Activated T-helper 17 cell treated with anti-CD3 and anti-CD28 coated beads, Interleukin-2, amount 50 U/mL, for 72 hours (primary cell): ENCODE data around the gene SNAI3. TPM values are rescaled to one million over a fixed set of nuclear protein-coding genes. Genes with fewer than 3 reads are reported as not detected.

ENCODE experiments used
- ATAC-seq: fragments of 150-1000 bp; cut with Tn5 transposase; replicated peaks from 2 replicates; pipeline ENCODE4 v1.10.0; 2021; ENCODE audit warnings: mild to moderate bottlenecking, moderate library complexity
- H3K27ac Mint-ChIP-seq: one replicate; pipeline ENCODE4 v1.8.0; 2022; ENCODE audit warnings: mixed read lengths
- H3K27me3 Mint-ChIP-seq: one replicate; pipeline ENCODE4 v1.8.0; 2022; ENCODE audit warnings: mixed read lengths
- H3K36me3 Mint-ChIP-seq: one replicate; pipeline ENCODE4 v1.8.0; 2022; ENCODE audit warnings: low read depth, mild to moderate bottlenecking, mixed read lengths
- H3K4me1 Mint-ChIP-seq: one replicate; pipeline ENCODE4 v1.8.0; 2022; ENCODE audit warnings: mixed read lengths
- H3K4me3 Mint-ChIP-seq: one replicate; pipeline ENCODE4 v1.8.0; 2022; ENCODE audit warnings: mild to moderate bottlenecking, mixed read lengths
- H3K9me3 Mint-ChIP-seq: one replicate; pipeline ENCODE4 v1.8.0; 2022; ENCODE audit warnings: mixed read lengths
- total RNA-seq, 2 donors: library from RNA; stranded (reverse); gene quantifications; one replicate each; pipeline ENCODE4 v1.2.3, GENCODE V29; 2022

SNAI3 gene
- total RNA-seq, 2 donors from 2014 or later: 5.9 to 6.7 TPM

DNA sequence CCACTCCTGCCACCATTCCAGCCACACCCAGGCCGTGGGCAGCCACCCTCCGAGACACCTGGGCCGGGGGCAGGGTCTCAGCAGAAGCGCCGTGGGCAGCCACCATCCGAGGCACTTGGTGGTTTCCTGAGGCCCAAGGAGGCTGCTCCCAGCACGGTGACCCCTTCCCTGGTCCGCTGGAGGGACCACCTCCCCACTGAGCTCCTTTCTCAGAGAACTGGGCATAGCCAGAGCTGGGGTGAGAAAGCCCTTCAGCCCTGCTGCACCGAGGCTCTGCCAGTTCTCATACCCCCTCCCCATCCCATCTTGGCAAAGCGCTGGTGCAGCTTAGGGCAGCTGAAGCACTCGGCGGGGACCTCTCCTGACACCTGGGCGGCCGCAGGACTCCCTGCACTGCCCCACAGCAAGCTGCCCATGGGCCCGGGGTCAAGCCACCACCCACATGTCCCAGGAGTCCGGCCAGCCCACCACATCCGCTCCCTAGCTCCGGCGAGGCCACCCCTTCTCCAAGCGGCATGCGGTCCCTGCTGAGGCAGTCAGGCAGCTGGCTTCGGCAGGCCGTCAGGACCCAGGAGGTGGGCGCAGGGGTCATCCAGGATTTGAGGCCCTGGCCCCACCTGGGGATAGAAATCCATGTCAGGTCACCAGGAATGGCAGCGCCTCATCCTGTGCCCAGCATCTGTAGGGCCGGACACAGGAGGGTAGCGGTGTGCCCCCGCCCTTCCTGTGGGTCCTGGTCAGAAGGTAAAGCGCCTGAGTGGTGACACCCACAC lies 34.1 kb downstream of the SNAI3 start:
- Mint-ChIP-seq H3K4me1 (peaks cover 5% of the 10 kb centered on the region), H3K36me3 (peaks cover 32% of the 10 kb centered on the region), H3K27ac (no peak overlapping the region), H3K4me3 (peak overlapping the region; percentile 85), H3K9me3 (no peaks in the 10 kb centered on the region), H3K27me3 (no peaks in the 10 kb centered on the region)
- no peak for ATAC-seq

DNA sequence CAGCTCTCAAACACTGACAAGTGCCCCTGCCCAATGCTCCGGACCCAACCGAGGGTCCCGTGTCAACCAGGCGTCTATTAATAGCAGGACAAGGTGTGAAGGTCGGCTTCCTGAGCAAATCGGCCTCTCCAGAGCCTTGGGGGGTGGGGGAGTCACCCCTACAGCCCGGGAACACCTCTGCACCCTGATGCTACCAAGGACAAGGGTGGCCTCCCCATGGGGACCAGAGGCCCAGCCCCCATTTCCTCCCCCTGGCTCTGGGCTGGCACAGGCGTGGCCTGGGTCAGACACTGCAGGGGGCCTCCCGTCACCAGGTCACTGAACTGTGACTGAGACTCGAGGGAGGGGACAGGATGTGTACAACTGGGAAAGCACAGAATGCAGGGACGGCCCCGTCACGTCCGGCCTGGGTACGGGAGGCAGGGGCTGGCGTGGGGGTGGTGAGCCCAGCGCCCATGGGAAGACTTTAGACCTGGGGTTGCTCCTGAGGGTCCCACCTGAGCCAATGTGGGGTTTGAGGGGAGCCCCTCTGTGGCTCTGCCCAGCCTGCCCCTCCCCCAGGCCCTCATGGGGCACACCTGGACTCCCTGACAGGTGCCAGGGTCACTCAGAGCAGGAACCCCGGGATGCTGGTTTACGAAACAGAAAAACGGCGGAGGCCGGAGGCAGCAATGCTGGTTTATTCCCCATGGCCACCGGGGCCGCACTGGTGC lies 34.9 kb downstream of the SNAI3 start:
- peak overlapping the region; percentile 85 for H3K4me3 Mint-ChIP-seq
- peak overlapping the region; percentile 84 for H3K27ac Mint-ChIP-seq
- H3K36me3 Mint-ChIP-seq: peaks cover 27% of the 10 kb centered on the region
- no peaks in the 10 kb centered on the region for H3K9me3 Mint-ChIP-seq
- peak; percentile 93 for ATAC-seq
- H3K4me1 Mint-ChIP-seq: peaks cover 5% of the 10 kb centered on the region
- no peaks in the 10 kb centered on the region for H3K27me3 Mint-ChIP-seq

DNA sequence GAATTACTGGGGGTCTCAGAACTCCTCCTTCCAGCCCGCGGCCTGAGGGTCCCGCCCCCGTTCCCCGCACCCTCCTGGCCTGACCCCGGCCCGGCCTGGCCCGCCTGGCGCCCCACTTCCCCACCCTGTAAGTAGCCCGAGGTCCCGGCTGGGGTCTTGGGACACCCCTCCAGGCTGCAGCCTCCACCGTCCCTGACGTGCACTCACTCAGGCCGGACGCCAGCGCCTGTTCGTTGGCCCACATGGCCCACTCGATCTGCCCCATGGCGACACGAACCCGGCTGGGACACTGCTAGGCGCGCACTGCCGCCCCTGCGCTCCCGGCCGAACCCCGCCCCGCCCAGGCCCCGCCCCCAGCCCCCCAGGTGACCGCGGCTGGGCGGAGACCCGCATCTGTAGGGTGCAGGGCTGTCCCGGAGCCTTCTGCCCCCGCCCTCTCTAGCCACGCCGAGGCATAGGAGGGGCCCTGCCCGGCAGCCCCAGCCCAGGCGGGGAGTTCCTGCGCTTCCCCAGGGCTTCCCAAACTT lies 35.5 kb downstream of the SNAI3 start, which contains the start of gene CYBA:
CYBA (minus strand) TSS at position 305 of the 527 bp plus-strand sequence; CDS start at position 265, 40 bp downstream.
- ATAC-seq: peak; percentile 91
- Mint-ChIP-seq H3K27ac (peak within 1 kb of the TSS; percentile 84), H3K36me3 (peaks cover 27% of the 10 kb centered on the region), H3K9me3 (no peaks in the 10 kb centered on the region), H3K27me3 (no peaks in the 10 kb centered on the region), H3K4me3 (peak within 1 kb of the TSS; percentile 85), H3K4me1 (peaks cover 5% of the 10 kb centered on the region)

DNA sequence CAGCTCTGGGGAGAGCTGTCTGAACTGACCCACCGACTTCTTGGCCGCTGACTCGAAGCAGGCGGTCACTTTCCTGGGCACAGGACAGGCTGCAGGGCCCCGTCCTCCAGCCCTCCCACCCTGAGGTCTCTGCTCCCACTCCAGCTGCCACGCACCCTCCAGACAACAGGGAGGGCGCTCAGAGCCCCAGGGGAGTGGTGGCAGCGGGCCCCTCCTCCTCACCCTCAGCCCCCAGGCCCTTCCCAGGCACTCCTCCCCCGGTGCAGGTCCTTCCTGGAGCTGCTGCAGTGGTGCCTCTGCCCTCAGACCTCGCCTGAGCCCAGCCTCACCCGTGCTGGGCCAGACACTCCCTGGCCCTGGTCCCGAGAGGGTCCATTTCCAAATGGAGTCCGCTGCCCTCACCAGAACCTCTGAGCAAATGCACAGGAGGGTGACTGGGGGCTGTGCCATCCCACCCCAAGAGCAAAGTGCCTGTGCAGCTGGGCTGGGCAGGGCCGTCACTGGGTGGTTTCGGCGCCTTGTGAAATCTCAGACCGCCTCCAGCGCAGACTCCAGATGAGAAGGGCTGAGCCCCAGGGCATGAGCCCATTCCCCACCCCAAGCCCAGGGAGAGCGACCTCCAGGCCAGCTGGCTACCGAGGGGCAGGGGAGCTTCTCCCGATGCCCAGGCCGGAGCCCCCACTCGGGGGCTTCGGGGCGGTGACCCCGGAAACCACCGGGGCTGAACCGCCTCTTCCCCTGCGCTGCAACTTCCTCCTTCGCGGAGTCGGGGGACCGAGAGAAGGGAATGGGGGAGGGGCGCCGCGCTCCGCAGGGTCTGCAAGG lies 36.2 kb downstream of the SNAI3 start:
- H3K9me3 Mint-ChIP-seq: no peaks in the 10 kb centered on the region
- no peaks in the 10 kb centered on the region for H3K27me3 Mint-ChIP-seq
- H3K4me1 Mint-ChIP-seq: peaks cover 5% of the 10 kb centered on the region
- H3K4me3 Mint-ChIP-seq: peak overlapping the region; percentile 85
- ATAC-seq: no peak
- H3K36me3 Mint-ChIP-seq: peaks cover 26% of the 10 kb centered on the region
- no peak overlapping the region for H3K27ac Mint-ChIP-seq

DNA sequence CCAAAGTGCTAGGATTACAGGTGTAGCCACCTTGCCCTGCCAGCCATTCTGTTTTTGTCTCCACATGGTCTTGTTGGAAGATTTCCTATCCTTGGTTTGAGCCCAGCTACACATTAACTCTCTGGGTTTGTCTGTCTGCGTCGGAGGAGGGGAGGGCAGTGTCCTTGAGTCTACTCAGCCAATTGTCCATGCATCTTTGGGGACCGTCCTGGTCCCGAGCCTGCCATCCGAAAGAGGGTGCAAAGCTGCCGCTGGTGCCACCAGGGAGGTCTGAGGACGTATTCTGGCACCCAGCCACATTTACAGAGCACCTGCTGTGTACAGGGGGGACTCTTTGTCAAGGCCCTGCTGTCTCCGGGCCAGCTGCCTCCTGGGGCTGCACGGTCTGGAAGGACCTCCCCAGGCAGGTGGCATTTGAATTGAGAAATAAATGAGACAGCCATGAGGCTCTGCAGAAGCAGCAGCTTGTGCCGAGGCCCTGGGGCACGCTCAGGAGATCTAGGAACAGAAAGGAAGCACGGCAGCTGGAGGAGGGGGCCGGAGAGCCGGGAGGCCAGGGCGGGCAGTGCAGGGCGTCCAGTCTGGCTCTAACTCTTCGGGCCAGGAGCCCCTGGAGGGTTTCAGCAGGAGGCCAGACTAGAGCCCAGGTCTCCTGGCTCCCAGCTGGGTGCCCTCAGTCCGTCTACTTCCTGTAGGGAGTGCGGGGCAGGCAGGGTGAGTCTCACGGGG lies 36.9 kb downstream of the SNAI3 start:
- Mint-ChIP-seq H3K27ac (peak overlapping the region; percentile 51), H3K36me3 (peaks cover 27% of the 10 kb centered on the region), H3K4me1 (peaks cover 5% of the 10 kb centered on the region), H3K4me3 (peak overlapping the region; percentile 85), H3K9me3 (no peaks in the 10 kb centered on the region), H3K27me3 (no peaks in the 10 kb centered on the region)
- ATAC-seq: no peak

DNA sequence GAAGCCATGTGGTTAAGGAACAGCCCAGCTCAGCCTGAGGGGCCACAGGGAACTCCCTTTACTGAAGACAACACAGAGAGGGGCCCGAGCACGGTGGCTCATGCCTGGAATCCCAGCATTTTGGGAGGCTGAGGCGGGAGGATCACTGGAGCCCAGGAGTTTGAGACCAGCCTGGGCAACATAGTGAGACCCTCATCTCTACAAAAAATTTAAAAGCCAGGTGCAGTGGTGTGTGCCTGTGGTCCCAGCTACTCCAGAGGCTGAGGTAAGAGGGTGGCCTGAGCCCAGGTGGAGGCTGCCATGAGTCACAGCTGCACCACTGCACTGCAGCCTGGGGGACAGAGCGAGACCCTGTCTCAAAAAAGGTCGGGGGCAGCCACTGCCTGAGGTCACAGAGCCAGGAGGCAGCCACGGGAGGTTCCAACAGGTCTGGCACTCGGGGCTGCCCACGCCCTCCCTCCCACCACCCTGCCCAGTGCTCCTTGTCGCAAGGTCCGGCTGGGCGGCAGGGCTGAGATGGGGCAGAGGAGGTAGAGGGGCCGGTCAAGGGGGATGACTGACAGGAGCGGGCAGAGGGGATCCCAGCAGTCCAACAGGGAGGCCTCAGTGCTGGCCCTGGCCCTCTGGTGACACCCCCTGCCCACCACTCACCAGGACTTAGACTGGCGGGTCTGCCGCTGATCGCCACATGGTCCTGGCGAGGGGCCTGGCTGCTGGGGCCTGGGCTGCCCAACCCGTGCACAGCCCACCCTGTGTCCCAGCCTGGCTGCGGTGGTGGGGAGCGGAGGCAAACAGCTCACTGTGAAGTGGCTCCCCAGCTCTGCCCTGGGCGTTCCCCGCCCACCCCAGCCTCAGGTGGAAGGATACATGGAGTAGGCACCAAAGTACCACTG lies 38.9 kb downstream of the SNAI3 start:
- Mint-ChIP-seq H3K9me3 (no peaks in the 10 kb centered on the region), H3K4me3 (no peak overlapping the region)

DNA sequence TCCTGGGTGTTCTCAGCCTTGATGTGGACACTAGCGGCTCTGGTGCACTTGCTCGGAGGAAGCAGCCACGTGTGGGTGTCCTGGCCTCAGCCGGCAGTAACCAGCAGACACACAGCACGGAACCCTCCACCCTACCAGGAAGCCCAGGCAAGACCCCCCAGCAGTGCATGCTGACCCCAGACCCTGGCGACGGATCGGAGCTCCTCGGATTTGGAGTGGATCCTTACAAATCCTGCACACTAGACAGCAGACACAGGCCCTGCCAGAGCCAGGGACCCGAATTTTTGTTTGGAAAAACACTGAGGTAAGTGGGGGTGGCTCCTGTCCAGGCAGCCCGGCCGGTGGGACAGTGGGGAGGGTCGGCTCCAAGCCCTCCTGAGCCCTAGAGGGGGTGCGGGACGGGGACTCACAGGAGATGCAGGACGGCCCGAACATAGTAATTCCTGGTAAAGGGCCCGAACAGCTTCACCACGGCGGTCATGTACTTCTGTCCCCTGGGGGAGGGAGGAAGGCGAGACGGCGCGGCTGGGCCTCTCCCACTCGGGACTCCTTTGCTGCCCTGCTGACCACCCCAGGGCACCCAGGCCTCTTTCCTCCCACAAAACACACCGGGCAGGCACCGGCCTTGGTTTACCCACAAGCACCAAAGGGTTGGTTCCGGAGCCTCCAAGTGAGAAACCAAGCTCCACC lies 39.8 kb downstream of the SNAI3 start:
- Mint-ChIP-seq H3K36me3 (peaks cover 43% of the 10 kb centered on the region), H3K4me1 (peaks cover 5% of the 10 kb centered on the region), H3K4me3 (no peak overlapping the region), H3K27me3 (no peaks in the 10 kb centered on the region), H3K9me3 (no peaks in the 10 kb centered on the region), H3K27ac (no peak overlapping the region)
- no peak for ATAC-seq

More for the DNA sequence above, 38.9 kb downstream of the SNAI3 start:
- no peak for ATAC-seq
- H3K27ac Mint-ChIP-seq: no peak overlapping the region
- H3K27me3 Mint-ChIP-seq: no peaks in the 10 kb centered on the region
- peaks cover 36% of the 10 kb centered on the region for H3K36me3 Mint-ChIP-seq
- peaks cover 5% of the 10 kb centered on the region for H3K4me1 Mint-ChIP-seq

DNA sequence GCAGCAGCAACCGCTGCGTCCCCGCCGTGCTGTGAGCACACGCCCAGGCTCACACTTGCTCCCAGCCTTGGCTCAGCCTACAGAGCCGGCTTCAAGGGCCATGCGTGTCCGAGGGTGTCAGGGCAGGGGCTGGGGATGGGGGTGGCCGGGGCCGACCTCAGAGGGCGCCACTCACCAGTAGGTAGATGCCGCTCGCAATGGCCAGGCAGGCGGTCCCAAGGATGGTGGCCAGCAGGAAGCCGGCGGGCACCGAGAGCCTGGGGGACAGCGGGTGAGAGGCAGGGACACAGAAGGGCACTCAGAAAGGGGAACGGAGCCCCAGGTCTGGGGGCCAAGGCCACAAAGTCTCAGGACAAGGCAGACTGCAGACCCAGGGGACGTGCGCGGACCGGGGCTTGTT lies 40.4 kb downstream of the SNAI3 start:
- ATAC-seq: no peak
- no peaks in the 10 kb centered on the region for H3K9me3 Mint-ChIP-seq
- H3K36me3 Mint-ChIP-seq: peaks cover 38% of the 10 kb centered on the region
- H3K27me3 Mint-ChIP-seq: no peaks in the 10 kb centered on the region
- H3K27ac Mint-ChIP-seq: no peak overlapping the region
- no peak overlapping the region for H3K4me3 Mint-ChIP-seq
- peaks cover 5% of the 10 kb centered on the region for H3K4me1 Mint-ChIP-seq

DNA sequence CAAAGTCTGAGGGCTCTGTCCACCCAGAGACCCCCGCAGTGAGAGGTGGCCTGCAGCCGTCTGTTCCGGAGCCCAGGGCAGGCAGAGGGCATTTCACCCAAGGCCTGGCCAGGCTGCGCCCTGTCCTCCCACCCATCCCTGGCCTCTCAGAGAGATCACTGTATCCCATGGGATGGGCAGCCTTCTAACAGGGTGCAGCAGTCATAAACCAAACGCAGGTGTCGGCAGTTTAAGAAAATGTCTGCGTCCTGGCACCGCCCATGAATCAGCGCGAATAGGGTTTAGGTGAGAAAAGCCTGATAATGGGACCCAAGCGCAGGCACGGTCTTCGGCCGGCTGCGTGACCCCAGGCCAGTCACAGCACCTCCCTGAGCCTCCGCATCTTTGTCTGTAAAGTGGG lies 40.9 kb downstream of the SNAI3 start:
- Mint-ChIP-seq H3K4me3 (no peak overlapping the region), H3K27me3 (peaks cover under 1% of the 10 kb centered on the region), H3K36me3 (peaks cover 36% of the 10 kb centered on the region), H3K9me3 (no peaks in the 10 kb centered on the region), H3K4me1 (peaks cover 5% of the 10 kb centered on the region), H3K27ac (peak overlapping the region; percentile 25)
- ATAC-seq: no peak

DNA sequence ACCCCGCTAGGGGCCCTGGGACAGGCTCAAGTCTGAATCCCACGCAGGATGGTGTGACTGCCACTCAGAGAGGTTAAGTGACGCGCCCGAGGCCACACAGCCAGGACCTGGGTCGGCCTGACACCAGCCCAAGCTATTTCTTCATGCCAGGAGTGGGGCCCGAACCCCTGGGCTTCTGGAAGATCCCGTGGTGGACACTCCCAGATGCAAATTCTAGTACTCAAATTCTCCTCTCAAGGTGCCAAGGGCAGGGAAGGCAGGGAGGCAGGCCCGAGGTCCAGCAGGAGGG lies 42.7 kb downstream of the SNAI3 start:
- Mint-ChIP-seq H3K4me3 (no peak overlapping the region), H3K9me3 (no peaks in the 10 kb centered on the region), H3K4me1 (peaks cover 4% of the 10 kb centered on the region), H3K27ac (no peak overlapping the region), H3K27me3 (peaks cover 5% of the 10 kb centered on the region), H3K36me3 (peaks cover 25% of the 10 kb centered on the region)
- no peak for ATAC-seq

DNA sequence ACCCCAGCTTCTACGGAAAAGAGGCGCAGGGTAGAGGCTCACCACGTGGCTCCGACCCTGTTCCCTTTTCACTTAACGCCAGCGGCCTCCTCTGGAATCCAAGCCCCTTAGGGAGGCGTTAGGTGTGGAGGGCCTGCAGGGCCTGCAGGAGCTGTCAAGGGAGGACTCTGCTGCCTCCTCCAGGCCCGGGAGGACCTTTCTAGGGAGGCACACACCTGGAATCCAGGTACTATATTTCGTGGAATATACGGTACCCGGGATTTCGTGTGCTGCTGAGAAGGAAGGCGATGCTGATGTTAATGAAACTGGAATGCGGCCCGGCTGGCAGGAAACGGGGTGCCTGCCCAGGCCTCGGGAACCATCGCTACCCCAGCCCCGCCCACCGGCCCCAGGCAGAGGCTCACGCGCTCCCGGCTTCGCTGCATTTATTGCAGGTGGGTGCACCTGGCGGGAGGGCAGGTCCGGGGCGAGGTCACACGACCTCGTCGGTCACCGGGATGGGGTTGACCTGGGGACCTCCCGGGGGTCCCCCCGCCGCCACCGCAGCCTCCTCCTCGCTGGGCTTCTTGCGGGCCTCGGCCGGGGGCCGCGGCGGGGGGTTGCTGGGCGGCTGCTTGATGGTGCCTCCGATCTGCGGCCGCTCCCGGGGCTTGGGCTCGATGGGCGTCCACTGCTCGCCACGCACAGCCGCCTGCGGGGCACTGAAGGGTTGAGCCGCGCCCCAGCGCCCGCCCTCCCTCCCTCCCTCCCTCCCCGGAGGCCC lies 43.2 kb downstream of the SNAI3 start:
- Mint-ChIP-seq H3K9me3 (no peaks in the 10 kb centered on the region), H3K4me3 (no peak overlapping the region)
- no peak for ATAC-seq

DNA sequence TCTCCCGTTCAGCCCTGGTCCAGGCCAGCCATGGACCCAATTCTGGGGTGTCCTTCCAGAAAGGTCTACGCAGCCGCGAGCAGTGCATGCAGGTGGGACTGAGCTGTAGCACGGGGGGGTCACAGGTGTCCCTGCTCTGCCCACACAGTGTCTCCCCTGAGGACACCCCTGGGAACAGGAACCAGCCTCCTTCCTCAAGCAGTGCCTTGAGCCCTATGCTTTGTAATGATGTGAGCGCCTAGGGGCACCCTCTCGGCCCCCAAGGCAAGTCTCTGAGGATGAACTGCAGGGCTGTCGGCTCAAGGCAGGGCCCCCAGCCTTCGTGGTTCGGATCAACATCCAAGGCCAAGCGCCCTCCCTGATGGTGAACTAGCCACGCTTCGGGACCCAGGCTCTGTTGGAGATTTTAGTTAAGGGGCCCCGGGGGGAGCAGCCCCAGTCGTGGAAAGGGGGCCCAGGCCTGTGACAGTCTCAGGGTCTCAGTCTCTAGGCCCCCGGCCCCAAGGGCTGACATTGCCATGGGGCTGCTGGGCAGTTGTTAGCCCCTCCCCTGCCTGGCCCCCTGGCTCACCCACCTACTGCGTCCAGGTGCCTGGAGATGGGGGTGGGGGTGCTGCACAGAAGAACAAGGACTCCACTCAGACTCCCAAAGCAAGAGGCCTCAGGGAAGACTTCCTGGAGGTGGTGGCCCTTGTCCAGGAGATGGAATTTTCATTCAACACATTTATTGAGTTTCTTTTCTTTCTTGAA lies 45.6 kb downstream of the SNAI3 start:
- Mint-ChIP-seq H3K27me3 (peaks cover 12% of the 10 kb centered on the region), H3K27ac (peak overlapping the region; percentile 83), H3K4me3 (peak overlapping the region; percentile 29), H3K9me3 (no peaks in the 10 kb centered on the region), H3K36me3 (peaks cover 25% of the 10 kb centered on the region), H3K4me1 (peaks cover 14% of the 10 kb centered on the region)
- ATAC-seq: no peak

More for the DNA sequence above, 43.2 kb downstream of the SNAI3 start:
- Mint-ChIP-seq H3K36me3 (peaks cover 25% of the 10 kb centered on the region), H3K27me3 (peaks cover 5% of the 10 kb centered on the region), H3K4me1 (peaks cover 4% of the 10 kb centered on the region), H3K27ac (no peak overlapping the region)
